ENCODE data around the gene C1QC.

DNA sequence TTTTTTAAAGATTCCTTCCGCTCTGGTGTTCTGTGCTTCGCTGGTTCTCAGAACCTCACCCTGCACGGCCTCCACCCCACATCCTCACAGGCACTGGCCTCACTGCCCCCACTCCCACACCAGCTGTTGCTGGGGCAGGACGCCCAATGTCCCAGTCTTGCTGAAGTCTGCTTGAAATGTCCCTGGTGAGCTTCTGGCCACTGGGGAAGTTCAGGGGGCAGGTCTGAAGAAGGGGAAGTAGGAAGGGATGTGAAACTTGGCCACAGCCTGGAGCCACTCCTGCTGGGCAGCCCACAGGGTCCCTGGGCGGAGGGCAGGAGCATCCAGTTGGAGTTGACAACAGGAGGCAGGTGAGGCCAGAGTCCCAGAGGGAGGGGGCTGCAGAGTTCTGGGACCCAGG, 7.1 kb upstream of the C1QC start, which contains the start of gene C1QA:
- TF ChIP-seq, protein P1, sequence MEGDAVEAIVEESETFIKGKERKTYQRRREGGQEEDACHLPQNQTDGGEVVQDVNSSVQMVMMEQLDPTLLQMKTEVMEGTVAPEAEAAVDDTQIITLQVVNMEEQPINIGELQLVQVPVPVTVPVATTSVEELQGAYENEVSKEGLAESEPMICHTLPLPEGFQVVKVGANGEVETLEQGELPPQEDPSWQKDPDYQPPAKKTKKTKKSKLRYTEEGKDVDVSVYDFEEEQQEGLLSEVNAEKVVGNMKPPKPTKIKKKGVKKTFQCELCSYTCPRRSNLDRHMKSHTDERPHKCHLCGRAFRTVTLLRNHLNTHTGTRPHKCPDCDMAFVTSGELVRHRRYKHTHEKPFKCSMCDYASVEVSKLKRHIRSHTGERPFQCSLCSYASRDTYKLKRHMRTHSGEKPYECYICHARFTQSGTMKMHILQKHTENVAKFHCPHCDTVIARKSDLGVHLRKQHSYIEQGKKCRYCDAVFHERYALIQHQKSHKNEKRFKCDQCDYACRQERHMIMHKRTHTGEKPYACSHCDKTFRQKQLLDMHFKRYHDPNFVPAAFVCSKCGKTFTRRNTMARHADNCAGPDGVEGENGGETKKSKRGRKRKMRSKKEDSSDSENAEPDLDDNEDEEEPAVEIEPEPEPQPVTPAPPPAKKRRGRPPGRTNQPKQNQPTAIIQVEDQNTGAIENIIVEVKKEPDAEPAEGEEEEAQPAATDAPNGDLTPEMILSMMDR (IDR thresholded peaks at IDR 0.05; ENCODE audit: low read depth, low read length, poor library complexity, severe bottlenecking): no peak
- no peak for TF ChIP-seq EZH2phosphoT487 (IDR thresholded peaks at IDR 0.05; ENCODE audit: borderline replicate concordance, low read length)
